Endothelial cell (in vitro differentiated cells): ENCODE measurements around the gene PRAC2. TPM values are rescaled to one million over a fixed set of nuclear protein-coding genes. Genes with fewer than 3 reads are reported as not detected.

ENCODE experiments used
- DNase-seq: peaks from one replicate; pipeline ENCODE4 v3.0.0; 2021; ENCODE audit warnings: low spot score
- H3K27ac Mint-ChIP-seq: one replicate; pipeline ENCODE4 v1.8.0; 2021; ENCODE audit warnings: mixed read lengths, inconsistent platforms; ENCODE audit not compliant: unreplicated experiment
- H3K27me3 Mint-ChIP-seq: one replicate; pipeline ENCODE4 v1.8.0; 2021; ENCODE audit warnings: mild to moderate bottlenecking, moderate library complexity, mixed read lengths, inconsistent platforms; ENCODE audit not compliant: unreplicated experiment
- H3K36me3 Mint-ChIP-seq: one replicate; pipeline ENCODE4 v1.8.0; 2021; ENCODE audit warnings: mild to moderate bottlenecking, low read depth, mixed read lengths, inconsistent platforms; ENCODE audit not compliant: unreplicated experiment
- H3K4me1 Mint-ChIP-seq: one replicate; pipeline ENCODE4 v1.8.0; 2021; ENCODE audit warnings: mild to moderate bottlenecking, mixed read lengths, inconsistent platforms; ENCODE audit not compliant: unreplicated experiment
- H3K4me3 Mint-ChIP-seq: one replicate; pipeline ENCODE4 v1.8.0; 2021; ENCODE audit warnings: mild to moderate bottlenecking, mixed read lengths, inconsistent platforms; ENCODE audit not compliant: unreplicated experiment
- H3K9me3 Mint-ChIP-seq: one replicate; pipeline ENCODE4 v1.8.0; 2021; ENCODE audit warnings: mixed read lengths, inconsistent platforms; ENCODE audit not compliant: unreplicated experiment
- total RNA-seq: library from RNA; stranded (reverse); fragmentation: NEBNext Ultra II Directional; extraction: Animal tissue kit (Norgen Biotek cat#: 25700); gene quantifications from one replicate; pipeline ENCODE4 v1.2.1, GENCODE V29; 2021; ENCODE audit not compliant: unreplicated experiment
- TF ChIP-seq, protein P1 (sequence below): fragments of 200-600 bp; sonication (generic); IDR thresholded peaks from one replicate; pipeline ENCODE4 v1.5.0; 2021; ENCODE audit warnings: antibody characterized with exemption; ENCODE audit not compliant: unreplicated experiment

PRAC2 gene
- total RNA-seq, 1 donor from 2014 or later, result not detected

DNA sequence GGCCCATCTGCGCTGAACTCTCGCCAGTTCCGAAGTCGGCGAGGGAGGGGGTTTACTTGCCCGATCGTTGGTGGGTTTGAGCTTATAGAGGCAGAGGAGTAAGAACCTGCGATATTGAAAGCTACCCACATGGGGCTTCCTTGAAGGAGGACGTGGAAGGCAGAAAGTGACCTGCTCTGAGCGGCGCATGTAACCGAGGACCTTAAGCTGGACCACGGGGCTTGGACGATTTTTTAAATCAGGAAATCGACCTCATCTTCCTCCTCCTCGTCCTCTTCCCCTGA lies 2.0 kb downstream of the PRAC2 start:
- no peaks in the 10 kb centered on the region for H3K9me3 Mint-ChIP-seq
- H3K4me1 Mint-ChIP-seq, result peaks cover 27% of the 10 kb centered on the region
- no peak overlapping the region for H3K27ac Mint-ChIP-seq
- H3K27me3 Mint-ChIP-seq, result peaks cover 43% of the 10 kb centered on the region
- TF ChIP-seq, protein P1, sequence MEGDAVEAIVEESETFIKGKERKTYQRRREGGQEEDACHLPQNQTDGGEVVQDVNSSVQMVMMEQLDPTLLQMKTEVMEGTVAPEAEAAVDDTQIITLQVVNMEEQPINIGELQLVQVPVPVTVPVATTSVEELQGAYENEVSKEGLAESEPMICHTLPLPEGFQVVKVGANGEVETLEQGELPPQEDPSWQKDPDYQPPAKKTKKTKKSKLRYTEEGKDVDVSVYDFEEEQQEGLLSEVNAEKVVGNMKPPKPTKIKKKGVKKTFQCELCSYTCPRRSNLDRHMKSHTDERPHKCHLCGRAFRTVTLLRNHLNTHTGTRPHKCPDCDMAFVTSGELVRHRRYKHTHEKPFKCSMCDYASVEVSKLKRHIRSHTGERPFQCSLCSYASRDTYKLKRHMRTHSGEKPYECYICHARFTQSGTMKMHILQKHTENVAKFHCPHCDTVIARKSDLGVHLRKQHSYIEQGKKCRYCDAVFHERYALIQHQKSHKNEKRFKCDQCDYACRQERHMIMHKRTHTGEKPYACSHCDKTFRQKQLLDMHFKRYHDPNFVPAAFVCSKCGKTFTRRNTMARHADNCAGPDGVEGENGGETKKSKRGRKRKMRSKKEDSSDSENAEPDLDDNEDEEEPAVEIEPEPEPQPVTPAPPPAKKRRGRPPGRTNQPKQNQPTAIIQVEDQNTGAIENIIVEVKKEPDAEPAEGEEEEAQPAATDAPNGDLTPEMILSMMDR, result no peak
- DNase-seq, result no peak
- H3K4me3 Mint-ChIP-seq, result no peak overlapping the region
- no peaks in the 10 kb centered on the region for H3K36me3 Mint-ChIP-seq

DNA sequence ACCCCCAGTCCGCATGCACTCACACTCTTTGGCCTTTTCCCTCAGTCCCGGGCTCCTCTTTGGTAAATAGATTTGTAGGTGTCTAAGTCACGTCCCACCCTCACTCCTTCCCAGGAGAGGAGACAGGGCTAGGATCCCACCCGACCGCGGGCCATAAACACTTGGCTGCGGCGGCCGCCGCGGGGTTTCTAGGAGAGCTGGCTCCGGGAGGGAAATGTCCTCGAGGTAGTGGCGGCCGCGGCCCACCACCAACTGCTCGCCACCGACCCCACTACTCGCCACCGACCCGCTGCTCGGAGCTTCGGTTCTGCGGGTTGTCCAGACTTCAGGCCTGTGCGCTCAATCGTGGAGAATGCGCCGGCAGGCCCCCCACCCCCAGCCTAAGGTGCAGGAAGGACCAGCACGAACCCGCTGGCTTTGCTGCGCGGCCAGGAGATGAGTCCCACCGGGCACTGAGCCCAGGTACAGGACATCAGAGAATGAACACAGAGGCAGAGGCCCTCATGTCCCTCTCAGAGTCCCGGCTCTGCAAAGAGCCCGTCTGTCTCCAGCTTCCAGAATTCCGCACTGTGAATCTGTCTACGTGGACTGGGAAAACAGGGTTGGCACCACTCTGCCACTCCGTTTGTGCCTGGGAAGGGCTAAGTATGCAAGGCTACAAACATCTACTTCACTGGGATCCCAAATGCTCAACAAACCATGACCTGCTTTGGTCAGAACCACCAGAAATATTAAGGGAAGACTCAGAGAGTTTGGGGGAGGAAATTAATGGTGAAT lies 2.5 kb downstream of the PRAC2 start:
- Mint-ChIP-seq H3K36me3 (no peaks in the 10 kb centered on the region), H3K4me1 (peaks cover 23% of the 10 kb centered on the region), H3K27me3 (peaks cover 44% of the 10 kb centered on the region), H3K4me3 (no peak overlapping the region), H3K27ac (no peak overlapping the region), H3K9me3 (no peaks in the 10 kb centered on the region)
- TF ChIP-seq, protein P1, result no peak
- DNase-seq, result no peak

DNA sequence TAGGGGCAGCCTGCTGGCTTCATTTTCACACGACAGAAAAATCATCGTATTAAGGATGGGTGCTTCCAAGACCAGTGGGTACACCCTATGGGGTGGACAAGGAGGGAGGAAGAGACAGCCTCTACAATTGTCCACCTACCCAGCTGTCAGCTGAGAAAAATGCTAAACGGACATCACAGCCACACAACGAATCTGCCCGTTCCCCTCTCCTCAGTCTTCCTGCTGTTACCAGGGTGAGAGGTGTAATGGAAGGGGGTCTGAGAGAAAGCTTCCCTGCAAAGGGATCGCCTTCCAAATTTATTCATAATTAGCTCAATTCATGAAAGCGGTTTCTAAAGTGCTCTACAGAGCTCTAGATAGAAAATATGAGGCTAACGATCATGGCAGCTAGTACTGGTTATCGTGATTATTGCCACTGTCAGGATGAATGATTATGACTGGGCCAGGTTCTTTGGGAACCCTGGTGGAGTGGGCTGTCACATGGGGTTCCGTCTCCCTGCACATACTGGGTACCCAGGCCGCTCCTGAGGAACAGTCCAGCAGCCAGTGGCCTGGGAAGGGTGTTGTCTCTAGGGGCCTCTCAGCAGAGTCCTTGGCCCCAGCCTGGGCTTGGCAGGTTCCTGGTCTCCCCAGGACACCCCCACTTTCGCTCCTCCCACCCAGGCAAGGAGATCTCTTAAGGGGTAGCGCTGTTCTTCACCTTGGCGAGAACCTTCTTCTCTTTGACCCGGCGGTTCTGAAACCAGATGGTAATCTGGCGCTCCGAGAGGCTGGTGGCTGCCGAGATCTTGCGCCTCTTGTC lies 3.3 kb downstream of the PRAC2 start:
- H3K27me3 Mint-ChIP-seq, result peaks cover 38% of the 10 kb centered on the region
- H3K4me3 Mint-ChIP-seq, result no peak overlapping the region
- peaks cover 19% of the 10 kb centered on the region for H3K4me1 Mint-ChIP-seq
- no peaks in the 10 kb centered on the region for H3K36me3 Mint-ChIP-seq
- TF ChIP-seq, protein P1, result no peak
- no peak overlapping the region for H3K27ac Mint-ChIP-seq
- H3K9me3 Mint-ChIP-seq, result no peaks in the 10 kb centered on the region
- no peak for DNase-seq

DNA sequence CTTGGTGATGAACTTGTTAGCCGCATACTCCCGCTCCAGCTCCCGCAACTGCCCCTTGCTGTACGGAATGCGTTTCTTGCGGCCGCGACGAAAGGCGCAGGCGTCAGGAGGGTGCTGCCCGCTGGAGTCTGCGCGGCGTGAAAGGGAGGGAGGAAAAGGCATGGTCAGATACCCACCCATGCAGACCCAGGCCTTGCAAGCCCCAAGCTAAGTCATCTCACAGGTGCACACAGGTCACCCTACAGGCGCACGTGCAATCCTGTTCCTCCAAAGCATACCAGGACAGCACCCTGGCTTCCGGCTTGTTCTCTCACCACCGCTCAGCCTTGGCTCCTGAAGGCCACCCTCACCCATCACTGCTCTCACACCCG lies 3.9 kb downstream of the PRAC2 start:
- Mint-ChIP-seq H3K4me1 (peaks cover 19% of the 10 kb centered on the region), H3K4me3 (no peak overlapping the region), H3K36me3 (no peaks in the 10 kb centered on the region), H3K27me3 (peaks cover 37% of the 10 kb centered on the region), H3K27ac (no peak overlapping the region), H3K9me3 (no peaks in the 10 kb centered on the region)
- DNase-seq, result no peak
- TF ChIP-seq, protein P1, result no peak
